Colonic mucosa (tissue), 4 donors: ENCODE results near the gene PTTG1IP. TPM values are rescaled to one million over a fixed set of nuclear protein-coding genes. Genes with fewer than 3 reads are reported as not detected.
"Not testable (repeated sequence)": the region's sequence is repeated elsewhere in the genome, so short reads cannot be mapped to it uniquely, and the experiment has no call there.

ENCODE experiments used
- DNase-seq: peaks from one replicate; pipeline ENCODE4 v3.0.0-alpha.2; 2020
- H3K27ac ChIP-seq: fragments of 200-600 bp; one replicate; pipeline ENCODE4 v1.8.0; 2021
- H3K27me3 ChIP-seq: fragments of 200-600 bp; one replicate; pipeline ENCODE4 v1.8.0; 2021
- H3K36me3 ChIP-seq: fragments of 200-600 bp; one replicate; pipeline ENCODE4 v1.8.0; 2021
- H3K4me1 ChIP-seq: fragments of 200-600 bp; one replicate; pipeline ENCODE4 v1.8.0; 2021; ENCODE audit warnings: mild to moderate bottlenecking
- H3K4me3 ChIP-seq: fragments of 200-600 bp; one replicate; pipeline ENCODE4 v1.8.0; 2021
- H3K9ac ChIP-seq, 2 donors: one replicate each; pipeline ENCODE4 v1.7.0; 2013; ENCODE audit warnings: control low read depth in 2 of 2, low read depth in 2 of 2, low read length in 2 of 2
- H3K9me3 ChIP-seq: fragments of 200-600 bp; one replicate; pipeline ENCODE4 v1.8.0; 2021
- intact Hi-C: fragments of 100-400 bp; cut with DNase I; formaldehyde crosslinking; loops from one replicate; pipeline ENCODE4 v1.14.1; 2022
- total RNA-seq, 2 donors: library from RNA; stranded (reverse); fragmentation: NEBNext Ultra II Directional in 1 of 2; extraction: Animal tissue kit (Norgen Biotek cat#: 25700) in 1 of 2; gene quantifications; one replicate each; pipeline ENCODE4 v1.2.1, GENCODE V29; 2021
- TF ChIP-seq, protein P1 (sequence below): fragments of 200-600 bp; IDR thresholded peaks from one replicate; pipeline ENCODE4 v1.8.0; 2022; ENCODE audit warnings: antibody characterized with exemption, mild to moderate bottlenecking
- donor health status: healthy.
- donor health status: DM: no; HTN: no; CAD: no.
- donor health status: DM: no; HTN: no; CAD: no.

The PTTG1IP gene
- total RNA-seq, 2 donors from 2014 or later = 218 to 414 TPM

DNA sequence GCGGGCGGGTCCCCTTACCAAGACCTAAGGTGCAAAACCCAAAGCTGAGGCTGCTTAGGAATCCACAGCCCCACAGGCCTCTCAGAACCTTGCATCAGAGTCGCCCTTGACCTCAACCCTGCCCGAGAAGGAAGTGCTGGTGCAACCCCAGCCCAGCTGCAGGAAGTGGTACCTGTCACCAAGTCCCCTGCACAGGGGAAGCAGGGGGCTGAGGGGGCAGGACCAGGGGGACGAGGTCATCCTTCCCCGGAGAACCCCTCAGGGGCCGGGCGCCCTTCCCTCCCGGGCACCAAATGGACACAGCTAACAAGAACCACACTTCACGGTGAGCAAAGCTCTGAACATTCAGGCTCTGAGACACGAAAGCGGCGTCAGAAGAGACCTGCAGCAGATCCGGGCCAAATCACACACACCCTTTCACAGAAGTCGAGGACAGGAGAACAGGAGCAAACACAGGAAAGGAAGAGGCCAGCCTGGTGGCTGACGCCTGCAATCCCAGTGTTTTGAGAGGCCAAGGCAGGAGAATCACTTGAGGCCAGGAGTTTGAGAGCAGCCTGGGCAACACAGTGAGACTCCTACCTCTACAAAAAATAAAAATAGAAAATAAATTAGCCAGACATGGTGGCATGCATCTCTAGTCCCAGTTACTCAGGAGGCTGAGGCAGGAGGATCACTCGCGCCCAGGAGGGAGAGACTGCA is 40.8 kb upstream of the PTTG1IP start:
- H3K4me1 ChIP-seq = peaks cover 19% of the 10 kb centered on the region
- no peaks in the 10 kb centered on the region for H3K9me3 ChIP-seq
- no peaks in the 10 kb centered on the region for H3K36me3 ChIP-seq
- H3K27ac ChIP-seq = peak overlapping the region; percentile 6
- no peaks in the 10 kb centered on the region for H3K27me3 ChIP-seq
- no peak overlapping the region for H3K4me3 ChIP-seq
- intact Hi-C loops = loop anchor here (10.0 kb wide), 1 partner anchor 110 kb away; the partner anchor contains the start of gene UBE2G2
- TF ChIP-seq, protein P1, sequence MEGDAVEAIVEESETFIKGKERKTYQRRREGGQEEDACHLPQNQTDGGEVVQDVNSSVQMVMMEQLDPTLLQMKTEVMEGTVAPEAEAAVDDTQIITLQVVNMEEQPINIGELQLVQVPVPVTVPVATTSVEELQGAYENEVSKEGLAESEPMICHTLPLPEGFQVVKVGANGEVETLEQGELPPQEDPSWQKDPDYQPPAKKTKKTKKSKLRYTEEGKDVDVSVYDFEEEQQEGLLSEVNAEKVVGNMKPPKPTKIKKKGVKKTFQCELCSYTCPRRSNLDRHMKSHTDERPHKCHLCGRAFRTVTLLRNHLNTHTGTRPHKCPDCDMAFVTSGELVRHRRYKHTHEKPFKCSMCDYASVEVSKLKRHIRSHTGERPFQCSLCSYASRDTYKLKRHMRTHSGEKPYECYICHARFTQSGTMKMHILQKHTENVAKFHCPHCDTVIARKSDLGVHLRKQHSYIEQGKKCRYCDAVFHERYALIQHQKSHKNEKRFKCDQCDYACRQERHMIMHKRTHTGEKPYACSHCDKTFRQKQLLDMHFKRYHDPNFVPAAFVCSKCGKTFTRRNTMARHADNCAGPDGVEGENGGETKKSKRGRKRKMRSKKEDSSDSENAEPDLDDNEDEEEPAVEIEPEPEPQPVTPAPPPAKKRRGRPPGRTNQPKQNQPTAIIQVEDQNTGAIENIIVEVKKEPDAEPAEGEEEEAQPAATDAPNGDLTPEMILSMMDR = no peak
- H3K9ac ChIP-seq = peak overlapping the region; percentile 19 to 24
- no peak for DNase-seq

DNA sequence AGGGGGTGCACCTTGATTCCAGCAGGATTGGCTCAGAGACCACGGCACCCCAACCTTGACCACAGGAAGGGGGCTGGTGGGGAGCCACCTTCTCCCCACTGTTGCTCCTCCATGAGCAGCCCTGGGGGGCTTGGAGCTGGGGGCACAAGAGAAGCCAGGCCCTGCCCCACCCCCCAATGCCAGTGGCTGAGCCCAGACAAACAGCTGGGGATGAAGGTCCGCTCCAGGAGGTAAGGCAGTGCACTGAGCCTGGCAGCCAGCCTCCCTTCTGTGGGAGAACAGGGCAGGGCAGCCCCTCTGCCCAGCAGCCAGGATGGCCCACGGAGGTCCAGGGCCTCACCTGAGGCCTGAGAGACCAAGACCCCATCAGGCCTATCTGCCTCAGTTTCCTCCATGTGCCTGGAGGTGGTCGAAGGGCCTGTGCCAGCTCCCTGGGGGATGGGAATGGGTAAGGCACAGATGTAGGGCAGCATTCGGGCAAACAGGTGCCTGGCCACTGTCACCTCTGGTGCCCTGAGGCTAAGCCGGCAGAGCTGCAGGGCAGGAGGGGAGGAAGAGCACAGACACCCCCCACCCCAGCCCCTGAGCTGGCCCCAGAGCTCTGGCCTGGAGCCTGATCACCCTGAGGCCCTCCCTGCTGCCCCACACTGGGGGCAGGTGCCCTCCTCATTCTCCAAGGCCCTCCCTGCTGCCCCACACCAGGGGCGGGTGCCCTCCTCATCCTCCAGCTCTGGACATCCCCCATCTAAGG is 40.1 kb upstream of the PTTG1IP start:
- no peak for DNase-seq
- Histone ChIP-seq H3K4me3 (no peak overlapping the region), H3K27ac (peak overlapping the region; percentile 25), H3K36me3 (no peaks in the 10 kb centered on the region), H3K27me3 (no peaks in the 10 kb centered on the region), H3K9ac (peak overlapping the region; percentile 3 to 24), H3K9me3 (no peaks in the 10 kb centered on the region), H3K4me1 (peaks cover 19% of the 10 kb centered on the region)
- intact Hi-C loops = loop anchor here (10.0 kb wide), 1 partner anchor 109 kb away; the partner anchor contains the start of gene UBE2G2
- TF ChIP-seq, protein P1 = no peak

DNA sequence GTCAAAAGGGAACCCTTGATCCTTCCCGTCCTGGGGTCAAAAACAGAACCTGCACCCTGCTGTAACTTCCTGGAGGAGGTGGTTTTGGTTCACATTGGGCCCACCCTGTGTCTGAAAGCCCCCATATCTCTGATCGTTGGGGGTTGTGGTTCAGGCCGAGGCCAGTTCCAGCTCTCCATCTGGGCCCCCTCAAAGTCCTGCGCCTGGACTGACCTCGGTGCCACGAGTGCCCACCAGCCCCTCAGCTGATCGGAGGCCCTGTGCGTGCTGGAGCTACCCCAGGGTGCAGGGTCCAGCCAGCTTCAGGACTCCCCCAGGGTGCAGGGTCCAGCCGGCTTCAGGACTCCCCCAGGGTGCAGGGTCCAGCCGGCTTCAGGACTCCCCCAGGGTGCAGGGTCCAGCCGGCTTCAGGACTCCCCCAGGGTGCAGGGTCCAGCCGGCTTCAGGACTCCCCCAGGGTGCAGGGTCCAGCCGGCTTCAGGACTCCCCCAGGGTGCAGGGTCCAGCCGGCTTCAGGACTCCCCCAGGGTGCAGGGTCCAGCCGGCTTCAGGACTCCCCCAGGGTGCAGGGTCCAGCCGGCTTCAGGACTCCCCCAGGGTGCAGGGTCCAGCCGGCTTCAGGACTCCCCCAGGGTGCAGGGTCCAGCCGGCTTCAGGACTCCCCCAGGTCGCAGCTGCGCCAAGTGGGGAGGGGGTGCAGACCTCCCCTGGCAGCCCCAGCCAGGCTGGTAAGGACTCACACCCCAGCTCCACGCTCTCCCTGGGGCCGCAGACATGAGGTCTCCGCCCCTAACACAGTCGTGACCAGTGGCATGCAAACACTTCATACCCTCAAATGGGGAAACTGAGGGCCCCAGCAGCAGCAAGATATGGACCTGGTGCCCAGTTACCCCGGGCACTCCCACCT is 39.3 kb upstream of the PTTG1IP start:
- Histone ChIP-seq H3K4me1 (peaks cover 19% of the 10 kb centered on the region), H3K27ac (peak overlapping the region; percentile 42), H3K9ac (peak overlapping the region in 1 of 2 donors; percentile 3)
- intact Hi-C loops = loop anchor here (10.0 kb wide), 1 partner anchor 108 kb away; the partner anchor contains the start of gene UBE2G2
- H3K27me3 ChIP-seq, H3K36me3 ChIP-seq, H3K4me3 ChIP-seq, DNase-seq, H3K9me3 ChIP-seq: not testable (repeated sequence)

DNA sequence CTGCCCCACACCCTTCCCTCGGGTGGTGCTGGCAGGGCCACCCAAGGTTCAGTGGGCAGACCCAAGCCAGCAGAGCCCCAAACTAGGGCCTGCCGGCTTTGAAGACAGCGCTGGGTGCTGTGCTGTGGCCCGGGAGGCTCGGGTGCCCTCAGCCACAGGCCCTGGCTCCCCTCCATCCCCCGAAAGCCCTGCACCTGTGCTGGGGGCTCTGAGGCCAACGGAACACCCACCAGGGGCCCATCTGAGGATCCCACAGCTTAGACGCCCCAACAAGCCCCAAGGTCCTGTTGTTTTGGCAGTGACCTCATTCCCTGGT is 38.6 kb upstream of the PTTG1IP start:
- TF ChIP-seq, protein P1 = no peak
- Histone ChIP-seq H3K27ac (peak overlapping the region; percentile 42), H3K9me3 (no peaks in the 10 kb centered on the region), H3K36me3 (no peaks in the 10 kb centered on the region), H3K27me3 (no peaks in the 10 kb centered on the region), H3K9ac (peak overlapping the region in 1 of 2 donors; percentile 16), H3K4me3 (no peak overlapping the region), H3K4me1 (peaks cover 19% of the 10 kb centered on the region)
- intact Hi-C loops = loop anchor here (10.0 kb wide), 1 partner anchor 107 kb away; the partner anchor contains the start of gene UBE2G2
- DNase-seq = peak; percentile 54

DNA sequence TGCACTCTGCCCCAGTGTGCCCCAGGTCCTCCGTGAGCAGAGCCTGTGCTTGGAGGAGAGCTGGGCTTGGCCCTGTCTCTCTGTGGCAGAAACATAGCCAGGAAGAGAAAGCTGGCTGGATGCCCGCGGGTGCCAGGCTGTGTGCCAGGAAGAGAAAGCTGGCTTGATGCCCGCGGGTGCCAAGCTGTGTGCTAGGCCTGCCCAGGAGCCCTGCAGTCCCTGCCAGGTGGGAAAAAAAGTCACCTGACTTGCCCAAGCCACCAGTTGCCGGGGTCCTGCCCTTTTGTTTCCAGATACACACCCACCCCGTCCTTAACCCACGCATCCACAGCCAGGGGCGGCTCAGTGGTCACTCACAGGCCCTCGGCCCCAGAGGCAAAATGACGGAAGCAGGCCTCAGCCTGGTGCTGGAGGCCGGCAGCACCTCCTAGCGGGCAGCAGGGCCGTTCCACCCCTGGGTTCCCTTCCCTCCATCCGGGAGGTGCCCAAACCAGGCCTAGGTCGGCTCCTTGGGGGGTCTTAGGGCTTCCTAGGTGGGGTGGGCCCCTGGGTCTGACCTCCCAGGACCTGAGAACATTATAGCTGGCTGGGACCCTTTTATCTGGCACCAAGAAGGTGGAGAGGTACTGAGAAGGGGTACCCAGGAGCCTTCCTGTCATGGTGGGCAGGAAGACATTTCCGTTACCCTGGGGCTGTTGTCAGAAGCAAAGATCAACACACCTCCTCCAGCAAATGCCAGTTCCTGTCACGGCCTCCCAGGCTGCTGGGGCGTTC is 38.1 kb upstream of the PTTG1IP start:
- Histone ChIP-seq H3K36me3 (no peaks in the 10 kb centered on the region), H3K4me3 (no peak overlapping the region), H3K27me3 (no peaks in the 10 kb centered on the region), H3K27ac (peak overlapping the region; percentile 42), H3K4me1 (peaks cover 19% of the 10 kb centered on the region), H3K9me3 (no peaks in the 10 kb centered on the region), H3K9ac (peak overlapping the region in 1 of 2 donors; percentile 53)
- TF ChIP-seq, protein P1 = peak; percentile 56
- intact Hi-C loops = loop anchor here (10.0 kb wide), 1 partner anchor 107 kb away; the partner anchor contains the start of gene UBE2G2
- peak; percentile 88 for DNase-seq
